ENCODE results near the gene GSK3B.
A peak's percentile ranks its signal among the peaks of the same experiment; 100 is the strongest.

The GSK3B gene

GRCh38 chr3:120093119-120093910 lies 932 bp downstream of the GSK3B start:
- H3K79me1 ChIP-seq (ENCODE audit: low read depth, low read length): peaks cover 3% of the 10 kb centered on the region
- peak overlapping the region; percentile 97 for H2BK5ac ChIP-seq (ENCODE audit: low read length)
- H3K4ac ChIP-seq (ENCODE audit: low read length): no peak overlapping the region
- H3K4me2 ChIP-seq (ENCODE audit: insufficient read depth, low read length, poor library complexity, severe bottlenecking): peak overlapping the region; percentile 34
- peaks cover 0 to 2% of the 10 kb centered on the region in 2 donors for H3K4me1 ChIP-seq (ENCODE audit: control insufficient read depth in 2 of 2, insufficient read depth in 1 of 2, low read depth in 1 of 2, low read length in 2 of 2)
- no peak overlapping the region for H4K91ac ChIP-seq (ENCODE audit: low read depth, low read length, poor library complexity)
- H2AK5ac ChIP-seq (ENCODE audit: low read depth, low read length): no peak overlapping the region
- WGBS, 2 donors (ENCODE audit: extremely low coverage in 2 of 2, insufficient read length in 2 of 2, insufficient replicate concordance in 1 of 2): no CpG with 5 or more reads among the region's 22 CpGs
- peak overlapping the region; percentile 93 for H2AFZ ChIP-seq (ENCODE audit: low read length)
- no peaks in the 10 kb centered on the region for H3K27me3 ChIP-seq (ENCODE audit: control insufficient read depth in 3 of 3, insufficient read depth in 3 of 3, low read depth in 1 of 3, low read length in 3 of 3)
- H3K18ac ChIP-seq (ENCODE audit: low read length): peak overlapping the region; percentile 73
- H3K9me3 ChIP-seq (replicated peaks in 1 of 2; ENCODE audit: control insufficient read depth in 2 of 2, insufficient read depth in 1 of 2, low read depth in 1 of 2, low read length in 2 of 2): peaks cover 0 to 5% of the 10 kb centered on the region in 2 donors
- no peak overlapping the region for H2BK15ac ChIP-seq (ENCODE audit: low read length)
- H3K4me3 ChIP-seq (ENCODE audit: low read length in 2 of 2): peak overlapping the region; percentile 84
- no peak overlapping the region for H3K14ac ChIP-seq (ENCODE audit: low read length)
- peak overlapping the region; percentile 56 for H3K9ac ChIP-seq (ENCODE audit: low read depth, low read length, poor library complexity)
- no peak overlapping the region for H2BK12ac ChIP-seq (ENCODE audit: low read length)
- H4K8ac ChIP-seq (ENCODE audit: low read depth, low read length): no peak overlapping the region
- H2BK120ac ChIP-seq (ENCODE audit: low read depth, low read length): no peak overlapping the region
- DNase-seq (ENCODE audit: low spot score): peak; percentile 78
- H3K23ac ChIP-seq (ENCODE audit: low read depth, low read length, poor library complexity): peak overlapping the region; percentile 95
- H3K36me3 ChIP-seq (replicated peaks in 1 of 2; ENCODE audit: control insufficient read depth in 2 of 2, insufficient read depth in 2 of 2, low read length in 2 of 2): peaks cover 0 to 22% of the 10 kb centered on the region in 2 donors
- H3K27ac ChIP-seq (replicated peaks; ENCODE audit: low read length): peak overlapping the region; percentile 97

- no peak overlapping the region for H2AFZ ChIP-seq (ENCODE audit: low read length)
These were observed 1.8 kb downstream of the GSK3B start for GRCh38 chr3:120092474-120092873.

GRCh38 chr3:120090422-120090821 lies 3.8 kb downstream of the GSK3B start:
- Histone ChIP-seq H2BK15ac (ENCODE audit: low read length) (no peak overlapping the region), H3K23ac (ENCODE audit: low read depth, low read length, poor library complexity) (no peak overlapping the region), H3K14ac (ENCODE audit: low read length) (no peak overlapping the region), H2BK120ac (ENCODE audit: low read depth, low read length) (no peak overlapping the region), H2AFZ (ENCODE audit: low read length) (no peak overlapping the region), H4K91ac (ENCODE audit: low read depth, low read length, poor library complexity) (no peak overlapping the region), H3K4me2 (ENCODE audit: insufficient read depth, low read length, poor library complexity, severe bottlenecking) (peak overlapping the region; percentile 34), H3K36me3 (replicated peaks in 1 of 2; ENCODE audit: control insufficient read depth in 2 of 2, insufficient read depth in 2 of 2, low read length in 2 of 2) (peaks cover 0 to 21% of the 10 kb centered on the region in 2 donors), H3K79me1 (ENCODE audit: low read depth, low read length) (peaks cover 3% of the 10 kb centered on the region), H3K4me1 (ENCODE audit: control insufficient read depth in 2 of 2, insufficient read depth in 1 of 2, low read depth in 1 of 2, low read length in 2 of 2) (peaks cover 0 to 2% of the 10 kb centered on the region in 2 donors), H3K18ac (ENCODE audit: low read length) (no peak overlapping the region), H3K9me3 (replicated peaks in 1 of 2; ENCODE audit: control insufficient read depth in 2 of 2, insufficient read depth in 1 of 2, low read depth in 1 of 2, low read length in 2 of 2) (peaks cover 0 to 7% of the 10 kb centered on the region in 2 donors), H2BK5ac (ENCODE audit: low read length) (no peak overlapping the region), H3K9ac (ENCODE audit: low read depth, low read length, poor library complexity) (no peak overlapping the region), H2AK5ac (ENCODE audit: low read depth, low read length) (no peak overlapping the region), H3K27ac (replicated peaks; ENCODE audit: low read length) (no peak overlapping the region), H3K27me3 (ENCODE audit: control insufficient read depth in 3 of 3, insufficient read depth in 3 of 3, low read depth in 1 of 3, low read length in 3 of 3) (no peaks in the 10 kb centered on the region), H3K4me3 (ENCODE audit: low read length in 2 of 2) (peak overlapping the region in 1 of 2 donors; percentile 84), H4K8ac (ENCODE audit: low read depth, low read length) (no peak overlapping the region), H3K4ac (ENCODE audit: low read length) (no peak overlapping the region), H2BK12ac (ENCODE audit: low read length) (no peak overlapping the region)
- WGBS, 2 donors (ENCODE audit: extremely low coverage in 2 of 2, insufficient read length in 2 of 2, insufficient replicate concordance in 1 of 2): no CpG with 5 or more reads among the region's 1 CpG
- DNase-seq (ENCODE audit: low spot score): no peak

More at GRCh38 chr3:120092474-120092873, 1.8 kb downstream of the GSK3B start:
- H3K79me1 ChIP-seq (ENCODE audit: low read depth, low read length): peaks cover 3% of the 10 kb centered on the region
- no peak overlapping the region for H4K91ac ChIP-seq (ENCODE audit: low read depth, low read length, poor library complexity)
- H3K4ac ChIP-seq (ENCODE audit: low read length): no peak overlapping the region
- no peak overlapping the region for H2BK120ac ChIP-seq (ENCODE audit: low read depth, low read length)
- peaks cover 0 to 7% of the 10 kb centered on the region in 2 donors for H3K9me3 ChIP-seq (replicated peaks in 1 of 2; ENCODE audit: control insufficient read depth in 2 of 2, insufficient read depth in 1 of 2, low read depth in 1 of 2, low read length in 2 of 2)
- no peak overlapping the region for H4K8ac ChIP-seq (ENCODE audit: low read depth, low read length)
- no peak overlapping the region for H3K14ac ChIP-seq (ENCODE audit: low read length)
- H3K18ac ChIP-seq (ENCODE audit: low read length): no peak overlapping the region
- H3K23ac ChIP-seq (ENCODE audit: low read depth, low read length, poor library complexity): no peak overlapping the region
- no peak overlapping the region for H3K9ac ChIP-seq (ENCODE audit: low read depth, low read length, poor library complexity)
- H3K27ac ChIP-seq (replicated peaks; ENCODE audit: low read length): no peak overlapping the region
- no peak overlapping the region for H2BK12ac ChIP-seq (ENCODE audit: low read length)
- H2BK15ac ChIP-seq (ENCODE audit: low read length): no peak overlapping the region
- no peak overlapping the region for H2BK5ac ChIP-seq (ENCODE audit: low read length)
- no CpG with 5 or more reads among the region's 1 CpG for WGBS, 2 donors (ENCODE audit: extremely low coverage in 2 of 2, insufficient read length in 2 of 2, insufficient replicate concordance in 1 of 2)
- H3K4me2 ChIP-seq (ENCODE audit: insufficient read depth, low read length, poor library complexity, severe bottlenecking): peak overlapping the region; percentile 53
- no peaks in the 10 kb centered on the region for H3K27me3 ChIP-seq (ENCODE audit: control insufficient read depth in 3 of 3, insufficient read depth in 3 of 3, low read depth in 1 of 3, low read length in 3 of 3)
- peaks cover 0 to 2% of the 10 kb centered on the region in 2 donors for H3K4me1 ChIP-seq (ENCODE audit: control insufficient read depth in 2 of 2, insufficient read depth in 1 of 2, low read depth in 1 of 2, low read length in 2 of 2)
- H2AK5ac ChIP-seq (ENCODE audit: low read depth, low read length): no peak overlapping the region
- H3K4me3 ChIP-seq (ENCODE audit: low read length in 2 of 2): peak overlapping the region; percentile 74 to 84
- H3K36me3 ChIP-seq (replicated peaks in 1 of 2; ENCODE audit: control insufficient read depth in 2 of 2, insufficient read depth in 2 of 2, low read length in 2 of 2): peaks cover 0 to 18% of the 10 kb centered on the region in 2 donors
- DNase-seq (ENCODE audit: low spot score): no peak

- Histone ChIP-seq H3K4me2 (ENCODE audit: insufficient read depth, low read length, poor library complexity, severe bottlenecking) (no peak overlapping the region), H3K27me3 (ENCODE audit: control insufficient read depth in 3 of 3, insufficient read depth in 3 of 3, low read depth in 1 of 3, low read length in 3 of 3) (no peaks in the 10 kb centered on the region), H2BK12ac (ENCODE audit: low read length) (no peak overlapping the region), H2AFZ (ENCODE audit: low read length) (no peak overlapping the region), H3K9me3 (replicated peaks in 1 of 2; ENCODE audit: control insufficient read depth in 2 of 2, insufficient read depth in 1 of 2, low read depth in 1 of 2, low read length in 2 of 2) (peaks cover 0 to 7% of the 10 kb centered on the region in 2 donors), H4K8ac (ENCODE audit: low read depth, low read length) (no peak overlapping the region), H3K4me1 (ENCODE audit: control insufficient read depth in 2 of 2, insufficient read depth in 1 of 2, low read depth in 1 of 2, low read length in 2 of 2) (peaks cover 0 to 2% of the 10 kb centered on the region in 2 donors), H2BK120ac (ENCODE audit: low read depth, low read length) (no peak overlapping the region), H3K4me3 (ENCODE audit: low read length in 2 of 2) (no peak overlapping the region), H2BK5ac (ENCODE audit: low read length) (no peak overlapping the region), H3K27ac (replicated peaks; ENCODE audit: low read length) (no peak overlapping the region), H4K91ac (ENCODE audit: low read depth, low read length, poor library complexity) (no peak overlapping the region), H3K18ac (ENCODE audit: low read length) (no peak overlapping the region), H3K9ac (ENCODE audit: low read depth, low read length, poor library complexity) (no peak overlapping the region), H2AK5ac (ENCODE audit: low read depth, low read length) (no peak overlapping the region), H2BK15ac (ENCODE audit: low read length) (no peak overlapping the region), H3K23ac (ENCODE audit: low read depth, low read length, poor library complexity) (no peak overlapping the region), H3K14ac (ENCODE audit: low read length) (no peak overlapping the region), H3K36me3 (replicated peaks in 1 of 2; ENCODE audit: control insufficient read depth in 2 of 2, insufficient read depth in 2 of 2, low read length in 2 of 2) (peaks cover 0 to 21% of the 10 kb centered on the region in 2 donors), H3K79me1 (ENCODE audit: low read depth, low read length) (peaks cover 3% of the 10 kb centered on the region), H3K4ac (ENCODE audit: low read length) (no peak overlapping the region)
- WGBS, 2 donors (ENCODE audit: extremely low coverage in 2 of 2, insufficient read length in 2 of 2, insufficient replicate concordance in 1 of 2): no CpG with 5 or more reads among the region's 4 CpGs
- no peak for DNase-seq (ENCODE audit: low spot score)
These were observed 5.2 kb downstream of the GSK3B start for GRCh38 chr3:120089089-120089488.
